Brain microvascular endothelial cell (primary cell): ENCODE data around the gene CACTIN.
"Not testable (repeated sequence)": the region's sequence is repeated elsewhere in the genome, so short reads cannot be mapped to it uniquely, and the experiment has no call there.

Source experiments
- DNase-seq: peaks from one replicate; pipeline ENCODE4 v3.0.0-alpha.2; 2020
- H3K27ac ChIP-seq: fragments of 250-450 bp; sonication (Bioruptor Pico); 2 replicates; pipeline ENCODE4 v1.5.1; 2020; ENCODE audit warnings: mild to moderate bottlenecking, moderate library complexity
- H3K27me3 ChIP-seq: fragments of 250-450 bp; sonication (Bioruptor Pico); replicated peaks from 2 replicates; pipeline ENCODE4 v1.5.1; 2020; ENCODE audit warnings: mild to moderate bottlenecking
- H3K36me3 ChIP-seq: fragments of 250-450 bp; sonication (Bioruptor Pico); replicated peaks from 2 replicates; pipeline ENCODE4 v1.5.1; 2020; ENCODE audit warnings: mild to moderate bottlenecking
- H3K4me3 ChIP-seq: 2 replicates; pipeline ENCODE4 v1.5.1; 2011; ENCODE audit warnings: low read depth, mild to moderate bottlenecking, control low read depth, low read length, moderate library complexity
- CTCF ChIP-seq: IDR thresholded peaks from 2 replicates; pipeline ENCODE4 v1.5.1; 2011; ENCODE audit warnings: low read depth, mild to moderate bottlenecking, moderate library complexity, low read length, control low read depth, inconsistent platforms; ENCODE audit errors: missing control alignments
- in situ Hi-C: cut with HindIII; loops from 2 replicates; pipeline ENCODE4 v1.10.0; 2017; ENCODE audit warnings: low sequenced_read_pairs, low pct_ligation_motif_present

CACTIN gene

GRCh38 chr19:3586707-3587346 lies 39.8 kb downstream of the CACTIN start:
- in situ Hi-C loops, result no loop called here
- H3K27ac ChIP-seq, result no peak overlapping the region
- no peak for DNase-seq
- H3K27me3 ChIP-seq, result no peaks in the 10 kb centered on the region
- no peak for TF ChIP-seq CTCF
- H3K36me3 ChIP-seq, result no peaks in the 10 kb centered on the region
- H3K4me3 ChIP-seq, result no peak overlapping the region

GRCh38 chr19:3586127-3586626 lies 40.4 kb downstream of the CACTIN start:
- in situ Hi-C loops, result no loop called here
- Histone ChIP-seq H3K27ac (no peak overlapping the region), H3K27me3 (no peaks in the 10 kb centered on the region), H3K4me3 (peak overlapping the region; percentile 45), H3K36me3 (no peaks in the 10 kb centered on the region)
- peak; percentile 79 for TF ChIP-seq CTCF
- no peak for DNase-seq

- H3K27ac ChIP-seq, result no peak within 1 kb of the TSS
- H3K4me3 ChIP-seq, result peak within 1 kb of the TSS; percentile 45
- no peaks in the 10 kb centered on the region for H3K27me3 ChIP-seq
- H3K36me3 ChIP-seq, result no peaks in the 10 kb centered on the region
- TF ChIP-seq CTCF, result no peak
- no peak for DNase-seq
- in situ Hi-C loops, result no loop called here
Measured at GRCh38 chr19:3585301-3586126, 41.1 kb downstream of the CACTIN start, which contains the start of gene GIPC3. TSS of gene GIPC3 (plus strand) at chr19:3585478. CDS start at chr19:3585598, 120 bp downstream.

- H3K4me3 ChIP-seq, H3K36me3 ChIP-seq, H3K27me3 ChIP-seq, DNase-seq, H3K27ac ChIP-seq, in situ Hi-C loops: not testable (repeated sequence)
Measured at GRCh38 chr19:3584036-3584802, 42.4 kb downstream of the CACTIN start.

GRCh38 chr19:3581792-3582191 lies 44.8 kb downstream of the CACTIN start:
- H3K27ac ChIP-seq, in situ Hi-C loops, DNase-seq, H3K36me3 ChIP-seq, H3K4me3 ChIP-seq, H3K27me3 ChIP-seq: not testable (repeated sequence)

- H3K27me3 ChIP-seq, result no peaks in the 10 kb centered on the region
- peaks cover 9% of the 10 kb centered on the region for H3K36me3 ChIP-seq
- peak overlapping the region; percentile 73 for H3K27ac ChIP-seq
- no peak overlapping the region for H3K4me3 ChIP-seq
- no peak for TF ChIP-seq CTCF
- peak; percentile 94 for DNase-seq
- in situ Hi-C loops, result no loop called here
Measured at GRCh38 chr19:3580156-3580934, 46.2 kb downstream of the CACTIN start.
